ENCODE data around the gene NCSTN.
"Not testable (repeated sequence)": the region's sequence is repeated elsewhere in the genome, so short reads cannot be mapped to it uniquely, and the experiment has no call there.

Gene NCSTN

DNA sequence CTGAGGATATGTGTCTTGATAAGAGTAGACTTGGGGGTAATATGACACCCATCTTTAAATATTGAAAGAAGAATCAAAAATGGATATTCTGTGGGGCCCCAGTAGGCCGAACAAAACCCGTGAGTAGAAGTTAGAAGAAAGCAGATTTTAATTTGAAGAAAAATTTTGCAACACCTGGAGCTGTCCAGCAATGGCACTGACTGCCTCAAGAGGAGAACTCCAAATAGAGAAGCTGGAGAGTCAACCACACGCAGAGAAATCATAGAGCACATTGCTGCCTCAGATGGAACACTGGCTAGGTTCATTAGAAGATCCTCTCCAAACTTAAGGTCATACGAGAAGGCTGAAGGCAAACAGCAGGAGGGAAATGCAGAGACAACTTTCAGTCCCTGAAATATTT lies 30.5 kb downstream of the NCSTN start:
- DNase-seq: no peak

- no peak for DNase-seq
Observed at GRCh38 chr1:160374306-160375110, 31.3 kb downstream of the NCSTN start.

- DNase-seq: no peak
Observed at GRCh38 chr1:160375788-160376524, 32.8 kb downstream of the NCSTN start.

GRCh38 chr1:160376525-160377131 lies 33.4 kb downstream of the NCSTN start:
- DNase-seq: peak; percentile 82

DNA sequence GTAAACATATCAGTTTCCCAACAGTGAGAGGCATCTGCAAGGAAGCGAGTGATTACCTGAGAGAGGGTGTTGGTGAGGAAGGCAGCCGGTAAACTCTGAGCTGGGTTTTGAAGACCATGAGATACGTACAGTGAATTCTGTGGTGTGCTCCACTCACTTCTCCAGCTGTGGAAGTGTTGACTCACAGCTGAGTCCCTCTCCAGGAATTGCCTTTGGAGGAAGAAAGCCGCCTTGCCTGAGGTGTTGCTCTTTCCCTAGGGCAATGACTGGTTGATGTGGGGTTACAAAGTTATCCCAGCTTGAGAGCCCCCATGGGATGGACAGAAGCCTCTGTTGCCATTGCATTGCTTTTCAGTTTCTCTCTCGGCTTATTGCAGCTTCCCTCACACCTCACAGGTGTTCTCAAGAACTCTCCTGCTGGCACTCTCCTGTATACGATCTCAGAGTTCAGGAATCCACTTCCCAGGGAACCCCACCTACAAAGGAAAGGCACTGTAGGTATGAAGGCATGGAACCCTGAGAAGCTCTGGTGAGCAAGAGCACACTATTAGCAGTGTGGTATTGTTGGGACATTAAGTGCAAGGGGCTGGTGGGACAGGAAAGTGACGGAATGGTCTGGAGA lies 34.5 kb downstream of the NCSTN start:
- DNase-seq: no peak

GRCh38 chr1:160384812-160385211 lies 41.6 kb downstream of the NCSTN start:
- DNase-seq: not testable (repeated sequence)

- DNase-seq: not testable (repeated sequence)
Observed at GRCh38 chr1:160388406-160388805, 45.2 kb downstream of the NCSTN start.

DNA sequence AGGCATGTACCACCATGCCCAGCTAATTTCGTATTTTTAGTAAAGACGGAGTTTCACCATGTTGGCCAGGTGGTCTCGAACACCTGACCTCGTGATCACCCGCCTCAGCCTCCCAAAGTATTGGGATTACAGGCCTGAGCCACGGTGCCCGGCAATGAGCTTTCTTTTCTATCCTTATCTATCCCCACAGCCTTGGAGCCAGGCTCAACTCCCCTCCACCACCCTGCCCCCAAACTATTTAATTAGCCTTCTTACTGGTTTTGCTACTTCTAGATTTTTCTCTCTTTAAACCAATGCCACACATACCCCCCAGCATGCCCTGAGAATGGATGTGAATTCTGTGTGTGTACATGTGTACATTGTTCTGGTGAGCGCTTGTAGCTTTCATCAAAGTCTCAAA lies 51.5 kb downstream of the NCSTN start:
- DNase-seq: no peak

GRCh38 chr1:160397651-160398050 lies 54.5 kb downstream of the NCSTN start:
- DNase-seq: no peak

GRCh38 chr1:160398823-160399222 lies 55.6 kb downstream of the NCSTN start:
- DNase-seq: no peak

DNA sequence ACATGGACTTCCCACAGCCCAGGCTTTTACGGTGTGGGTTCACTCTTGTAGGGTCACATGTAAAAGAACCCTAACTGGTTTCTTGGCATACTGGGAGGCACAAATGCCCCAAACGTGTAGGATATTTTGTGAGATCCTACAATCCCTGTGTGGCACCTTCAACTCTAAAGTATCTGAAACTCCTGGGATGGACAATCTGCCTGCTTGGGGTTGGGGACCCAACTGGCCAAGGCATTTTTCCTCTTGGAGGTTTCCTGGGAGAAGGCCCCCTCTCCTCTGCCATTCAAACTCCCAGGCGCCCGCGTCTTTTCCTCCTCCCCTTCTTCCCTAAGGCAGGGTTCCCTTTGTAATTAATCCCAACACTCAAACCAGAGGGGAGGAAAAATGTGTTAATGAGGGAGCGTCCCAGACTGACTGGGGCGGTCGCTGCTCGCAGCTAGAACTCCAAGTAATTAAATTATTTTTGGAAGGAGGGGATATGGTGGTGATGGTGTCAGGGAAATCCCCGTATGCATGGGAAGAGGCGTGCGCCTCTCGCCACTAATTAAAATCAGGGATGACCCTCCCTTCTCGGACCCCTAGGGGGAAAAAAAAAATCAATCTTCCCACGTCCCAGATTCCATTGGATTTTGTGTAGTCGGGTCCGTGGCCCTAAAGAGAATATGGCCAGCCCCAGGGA lies 56.5 kb downstream of the NCSTN start:
- DNase-seq: no peak

- DNase-seq: peak; percentile 72
Observed at GRCh38 chr1:160400223-160400645, 57.1 kb downstream of the NCSTN start, which contains the start of gene VANGL2. Gene VANGL2, plus strand, starts transcription at chr1:160400564. Its CDS starts 15,274 bp downstream, at chr1:160415838.

GRCh38 chr1:160400646-160401486 lies 57.7 kb downstream of the NCSTN start:
- peak; percentile 45 for DNase-seq

DNA sequence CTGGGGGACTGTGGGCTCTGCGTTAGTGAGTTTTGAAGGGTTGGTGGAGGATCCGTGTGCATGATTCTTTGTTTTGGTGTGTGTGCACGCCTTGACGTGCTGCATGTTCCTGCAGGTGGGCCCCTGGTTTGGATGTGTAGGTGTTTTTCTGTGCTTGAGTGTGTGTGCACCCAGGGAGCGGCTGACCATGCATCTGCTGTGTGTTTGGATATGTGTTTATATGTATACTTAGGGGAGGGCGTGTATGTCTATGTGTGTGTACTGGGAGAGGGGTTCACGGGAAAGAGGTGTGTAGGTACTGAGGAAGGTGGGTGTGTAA lies 58.3 kb downstream of the NCSTN start:
- DNase-seq: peak; percentile 39

DNA sequence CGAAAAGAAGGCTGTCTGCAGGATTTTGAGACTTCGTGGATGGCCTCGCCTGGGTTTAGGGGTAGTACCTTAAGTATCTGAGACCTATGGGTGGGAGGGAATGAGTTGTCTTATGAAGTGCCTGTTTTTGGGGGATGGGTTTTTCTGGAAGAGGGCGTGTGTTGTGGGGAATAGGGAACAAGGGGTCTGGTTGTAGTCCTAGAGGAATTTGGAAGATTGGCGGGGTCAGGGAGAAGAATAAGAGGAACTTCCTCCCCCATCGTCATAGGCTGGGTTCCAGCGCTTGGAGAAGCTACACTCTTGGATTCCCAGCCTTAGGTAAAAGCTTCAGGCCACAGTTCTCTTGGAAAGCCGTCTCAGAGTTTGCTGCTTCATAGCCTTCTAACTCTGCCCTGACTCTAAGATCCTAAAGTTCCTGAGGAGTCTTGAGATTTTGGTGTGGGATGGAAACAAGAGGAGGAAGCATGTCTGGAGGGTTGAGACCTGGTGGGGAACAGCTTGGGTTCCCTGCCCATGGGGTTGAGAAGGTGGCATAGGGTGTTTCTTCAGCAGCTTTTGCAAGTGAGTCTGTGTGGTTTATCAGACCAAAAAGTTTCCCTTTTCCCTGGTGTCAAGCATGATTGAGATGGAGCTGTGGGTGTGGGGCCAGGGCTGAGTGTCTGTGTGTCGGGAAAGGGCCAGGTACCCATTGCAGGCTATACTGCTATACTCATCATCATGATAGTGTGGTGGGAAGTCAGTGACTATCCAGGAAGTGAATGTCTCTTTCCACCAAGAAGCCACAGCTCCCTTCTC lies 59.0 kb downstream of the NCSTN start:
- DNase-seq: no peak

- DNase-seq: no peak
Observed at GRCh38 chr1:160403244-160403643, 60.1 kb downstream of the NCSTN start.

DNA sequence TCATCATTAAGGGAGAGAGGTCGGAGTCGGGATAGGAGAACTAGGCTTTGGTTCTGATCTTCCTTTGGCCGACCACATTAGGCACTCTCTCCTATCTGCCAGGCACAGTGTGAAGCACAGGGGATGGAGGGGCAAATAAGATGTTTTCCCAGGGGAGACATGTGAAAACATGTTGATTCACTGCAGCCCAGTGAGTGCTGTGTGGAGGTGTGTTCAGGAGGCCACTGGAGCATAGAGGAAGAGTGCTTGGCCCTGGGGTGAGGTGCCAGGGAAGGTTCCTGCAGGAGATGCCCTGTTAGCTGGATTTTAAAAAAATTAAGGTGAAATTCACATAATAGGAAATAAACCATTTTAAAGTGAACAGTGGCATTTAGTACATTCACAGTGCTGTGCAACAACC lies 60.9 kb downstream of the NCSTN start:
- DNase-seq: no peak

DNA sequence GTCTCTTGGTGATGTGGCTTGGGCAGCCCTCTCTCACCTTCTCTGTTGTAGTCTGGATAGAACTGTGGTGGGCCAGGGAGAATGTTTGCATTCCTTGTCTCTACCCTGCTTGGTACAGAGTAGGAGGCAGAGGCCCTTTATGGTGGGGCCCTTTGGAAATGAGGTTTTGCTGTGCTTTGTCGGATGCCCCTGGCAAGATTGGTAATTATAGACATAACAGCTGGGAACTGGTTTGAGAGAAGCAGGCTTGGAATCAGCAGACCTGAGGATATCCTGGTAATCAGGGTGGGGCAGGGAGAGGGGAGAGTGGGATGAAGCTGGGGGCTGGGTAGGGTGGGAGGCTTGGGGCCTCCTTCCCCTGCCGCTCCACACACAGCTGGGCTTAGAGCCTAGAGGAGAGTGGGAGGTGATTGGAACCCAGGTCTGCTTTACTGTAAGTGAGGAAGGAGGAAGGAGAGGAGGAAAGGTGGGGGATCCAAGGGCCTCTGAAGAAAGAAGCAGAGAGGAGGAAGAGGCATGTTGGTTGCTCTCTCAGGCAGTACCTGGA lies 62.2 kb downstream of the NCSTN start:
- DNase-seq: no peak

GRCh38 chr1:160406131-160406968 lies 63.2 kb downstream of the NCSTN start:
- no peak for DNase-seq

Data from NCI-H1092 treated with DMSO at 0.1 percent for 48 hours (cell line).